Measurements from ENCODE around the gene CLCN5.

The CLCN5 gene

GRCh38 chrX:50115973-50116372, 193.6 kb downstream of the CLCN5 start:
- Histone ChIP-seq H4K91ac (ENCODE audit: low read depth, low read length, poor library complexity) (no peak overlapping the region), H3K4me2 (ENCODE audit: insufficient read depth, low read length, poor library complexity, severe bottlenecking) (no peak overlapping the region), H3K4me1 (ENCODE audit: control insufficient read depth in 2 of 2, insufficient read depth in 1 of 2, low read depth in 1 of 2, low read length in 2 of 2) (no peaks in the 10 kb centered on the region), H2AK5ac (ENCODE audit: low read depth, low read length) (no peak overlapping the region), H3K27ac (replicated peaks; ENCODE audit: low read length) (no peak overlapping the region), H3K23ac (ENCODE audit: low read depth, low read length, poor library complexity) (no peak overlapping the region), H3K9ac (ENCODE audit: low read depth, low read length, poor library complexity) (no peak overlapping the region), H3K14ac (ENCODE audit: low read length) (no peak overlapping the region), H2BK5ac (ENCODE audit: low read length) (no peak overlapping the region), H2BK12ac (ENCODE audit: low read length) (no peak overlapping the region), H3K4me3 (ENCODE audit: low read length in 2 of 2) (no peak overlapping the region), H3K79me1 (ENCODE audit: low read depth, low read length) (no peaks in the 10 kb centered on the region), H2BK120ac (ENCODE audit: low read depth, low read length) (no peak overlapping the region), H4K8ac (ENCODE audit: low read depth, low read length) (no peak overlapping the region), H3K9me3 (replicated peaks in 1 of 2; ENCODE audit: control insufficient read depth in 2 of 2, insufficient read depth in 1 of 2, low read depth in 1 of 2, low read length in 2 of 2) (no peaks in the 10 kb centered on the region), H2BK15ac (ENCODE audit: low read length) (no peak overlapping the region), H3K36me3 (replicated peaks in 1 of 2; ENCODE audit: control insufficient read depth in 2 of 2, insufficient read depth in 2 of 2, low read length in 2 of 2) (no peaks in the 10 kb centered on the region), H3K18ac (ENCODE audit: low read length) (no peak overlapping the region), H3K27me3 (ENCODE audit: control insufficient read depth in 3 of 3, insufficient read depth in 3 of 3, low read depth in 1 of 3, low read length in 3 of 3) (no peaks in the 10 kb centered on the region), H2AFZ (ENCODE audit: low read length) (no peak overlapping the region), H3K4ac (ENCODE audit: low read length) (no peak overlapping the region)
- no CpG with 5 or more reads among the region's 2 CpGs for WGBS, 2 donors (ENCODE audit: extremely low coverage in 2 of 2, insufficient read length in 2 of 2, insufficient replicate concordance in 1 of 2)
- DNase-seq (ENCODE audit: low spot score): no peak

- no peak overlapping the region for H3K4ac ChIP-seq (ENCODE audit: low read length)
- no peak overlapping the region for H3K9ac ChIP-seq (ENCODE audit: low read depth, low read length, poor library complexity)
- no peak overlapping the region for H3K27ac ChIP-seq (replicated peaks; ENCODE audit: low read length)
- no peaks in the 10 kb centered on the region for H3K27me3 ChIP-seq (ENCODE audit: control insufficient read depth in 3 of 3, insufficient read depth in 3 of 3, low read depth in 1 of 3, low read length in 3 of 3)
- no peaks in the 10 kb centered on the region for H3K9me3 ChIP-seq (replicated peaks in 1 of 2; ENCODE audit: control insufficient read depth in 2 of 2, insufficient read depth in 1 of 2, low read depth in 1 of 2, low read length in 2 of 2)
- no peak overlapping the region for H2BK12ac ChIP-seq (ENCODE audit: low read length)
- H3K14ac ChIP-seq (ENCODE audit: low read length): no peak overlapping the region
- H2AFZ ChIP-seq (ENCODE audit: low read length): no peak overlapping the region
- H2AK5ac ChIP-seq (ENCODE audit: low read depth, low read length): no peak overlapping the region
- no peak overlapping the region for H2BK5ac ChIP-seq (ENCODE audit: low read length)
- H4K91ac ChIP-seq (ENCODE audit: low read depth, low read length, poor library complexity): no peak overlapping the region
- H3K23ac ChIP-seq (ENCODE audit: low read depth, low read length, poor library complexity): no peak overlapping the region
- H3K18ac ChIP-seq (ENCODE audit: low read length): no peak overlapping the region
- H2BK15ac ChIP-seq (ENCODE audit: low read length): no peak overlapping the region
- no peak overlapping the region for H3K4me3 ChIP-seq (ENCODE audit: low read length in 2 of 2)
- H3K79me1 ChIP-seq (ENCODE audit: low read depth, low read length): no peaks in the 10 kb centered on the region
- H4K8ac ChIP-seq (ENCODE audit: low read depth, low read length): no peak overlapping the region
- H2BK120ac ChIP-seq (ENCODE audit: low read depth, low read length): no peak overlapping the region
- no peaks in the 10 kb centered on the region for H3K36me3 ChIP-seq (replicated peaks in 1 of 2; ENCODE audit: control insufficient read depth in 2 of 2, insufficient read depth in 2 of 2, low read length in 2 of 2)
- H3K4me2 ChIP-seq (ENCODE audit: insufficient read depth, low read length, poor library complexity, severe bottlenecking): no peak overlapping the region
- WGBS, 2 donors (ENCODE audit: extremely low coverage in 2 of 2, insufficient read length in 2 of 2, insufficient replicate concordance in 1 of 2): no CpG with 5 or more reads among the region's 3 CpGs
- DNase-seq (ENCODE audit: low spot score): no peak
- no peaks in the 10 kb centered on the region for H3K4me1 ChIP-seq (ENCODE audit: control insufficient read depth in 2 of 2, insufficient read depth in 1 of 2, low read depth in 1 of 2, low read length in 2 of 2)
Observed at GRCh38 chrX:50117476-50117875, 195.1 kb downstream of the CLCN5 start.

GRCh38 chrX:50125480-50125879, 203.1 kb downstream of the CLCN5 start:
- Histone ChIP-seq H3K36me3 (replicated peaks in 1 of 2; ENCODE audit: control insufficient read depth in 2 of 2, insufficient read depth in 2 of 2, low read length in 2 of 2) (no peaks in the 10 kb centered on the region), H3K4me2 (ENCODE audit: insufficient read depth, low read length, poor library complexity, severe bottlenecking) (no peak overlapping the region), H4K91ac (ENCODE audit: low read depth, low read length, poor library complexity) (no peak overlapping the region), H2AK5ac (ENCODE audit: low read depth, low read length) (no peak overlapping the region), H2BK15ac (ENCODE audit: low read length) (no peak overlapping the region), H3K27me3 (ENCODE audit: control insufficient read depth in 3 of 3, insufficient read depth in 3 of 3, low read depth in 1 of 3, low read length in 3 of 3) (no peaks in the 10 kb centered on the region), H3K9ac (ENCODE audit: low read depth, low read length, poor library complexity) (no peak overlapping the region), H3K27ac (replicated peaks; ENCODE audit: low read length) (no peak overlapping the region), H3K79me1 (ENCODE audit: low read depth, low read length) (no peaks in the 10 kb centered on the region), H3K9me3 (replicated peaks in 1 of 2; ENCODE audit: control insufficient read depth in 2 of 2, insufficient read depth in 1 of 2, low read depth in 1 of 2, low read length in 2 of 2) (no peaks in the 10 kb centered on the region), H2BK12ac (ENCODE audit: low read length) (no peak overlapping the region), H3K18ac (ENCODE audit: low read length) (no peak overlapping the region), H3K4me3 (ENCODE audit: low read length in 2 of 2) (no peak overlapping the region), H3K4me1 (ENCODE audit: control insufficient read depth in 2 of 2, insufficient read depth in 1 of 2, low read depth in 1 of 2, low read length in 2 of 2) (no peaks in the 10 kb centered on the region), H3K14ac (ENCODE audit: low read length) (no peak overlapping the region), H4K8ac (ENCODE audit: low read depth, low read length) (no peak overlapping the region), H2AFZ (ENCODE audit: low read length) (no peak overlapping the region), H2BK120ac (ENCODE audit: low read depth, low read length) (no peak overlapping the region), H2BK5ac (ENCODE audit: low read length) (no peak overlapping the region), H3K23ac (ENCODE audit: low read depth, low read length, poor library complexity) (no peak overlapping the region), H3K4ac (ENCODE audit: low read length) (no peak overlapping the region)
- WGBS, 2 donors (ENCODE audit: extremely low coverage in 2 of 2, insufficient read length in 2 of 2, insufficient replicate concordance in 1 of 2): no CpG with 5 or more reads among the region's 1 CpG
- no peak for DNase-seq (ENCODE audit: low spot score)

- H3K4me3 ChIP-seq (ENCODE audit: low read length in 2 of 2): no peak overlapping the region
- H2BK5ac ChIP-seq (ENCODE audit: low read length): no peak overlapping the region
- no peak for DNase-seq (ENCODE audit: low spot score)
- H4K91ac ChIP-seq (ENCODE audit: low read depth, low read length, poor library complexity): no peak overlapping the region
- no peak overlapping the region for H2BK12ac ChIP-seq (ENCODE audit: low read length)
- no peaks in the 10 kb centered on the region for H3K4me1 ChIP-seq (ENCODE audit: control insufficient read depth in 2 of 2, insufficient read depth in 1 of 2, low read depth in 1 of 2, low read length in 2 of 2)
- no peak overlapping the region for H3K27ac ChIP-seq (replicated peaks; ENCODE audit: low read length)
- no peak overlapping the region for H2BK120ac ChIP-seq (ENCODE audit: low read depth, low read length)
- no peaks in the 10 kb centered on the region for H3K27me3 ChIP-seq (ENCODE audit: control insufficient read depth in 3 of 3, insufficient read depth in 3 of 3, low read depth in 1 of 3, low read length in 3 of 3)
- H3K9me3 ChIP-seq (replicated peaks in 1 of 2; ENCODE audit: control insufficient read depth in 2 of 2, insufficient read depth in 1 of 2, low read depth in 1 of 2, low read length in 2 of 2): no peaks in the 10 kb centered on the region
- H3K79me1 ChIP-seq (ENCODE audit: low read depth, low read length): no peaks in the 10 kb centered on the region
- H2AK5ac ChIP-seq (ENCODE audit: low read depth, low read length): no peak overlapping the region
- H4K8ac ChIP-seq (ENCODE audit: low read depth, low read length): no peak overlapping the region
- no peak overlapping the region for H3K14ac ChIP-seq (ENCODE audit: low read length)
- H3K9ac ChIP-seq (ENCODE audit: low read depth, low read length, poor library complexity): no peak overlapping the region
- H3K18ac ChIP-seq (ENCODE audit: low read length): no peak overlapping the region
- no peak overlapping the region for H3K4ac ChIP-seq (ENCODE audit: low read length)
- H3K4me2 ChIP-seq (ENCODE audit: insufficient read depth, low read length, poor library complexity, severe bottlenecking): no peak overlapping the region
- no peak overlapping the region for H3K23ac ChIP-seq (ENCODE audit: low read depth, low read length, poor library complexity)
- no peak overlapping the region for H2BK15ac ChIP-seq (ENCODE audit: low read length)
- H2AFZ ChIP-seq (ENCODE audit: low read length): no peak overlapping the region
- no peaks in the 10 kb centered on the region for H3K36me3 ChIP-seq (replicated peaks in 1 of 2; ENCODE audit: control insufficient read depth in 2 of 2, insufficient read depth in 2 of 2, low read length in 2 of 2)
- WGBS, 2 donors (ENCODE audit: extremely low coverage in 2 of 2, insufficient read length in 2 of 2, insufficient replicate concordance in 1 of 2): no CpG with 5 or more reads among the region's 7 CpGs
Observed at GRCh38 chrX:50147972-50148371, 225.6 kb downstream of the CLCN5 start.
